ENCODE data around the gene PRRG3. TPM values are rescaled to one million over a fixed set of nuclear protein-coding genes. Genes with fewer than 3 reads are reported as not detected.

The PRRG3 gene
- total RNA-seq, 2 donors from 2014 or later: 0.05 to 0.96 TPM

- H3K9ac ChIP-seq (ENCODE audit: low read depth in 2 of 2, low read length in 2 of 2): no peak overlapping the region
- no peak for TF ChIP-seq CTCF (IDR thresholded peaks at IDR 0.05)
- no peak for DNase-seq
- no peaks in the 10 kb centered on the region for H3K4me1 ChIP-seq
- H3K27me3 ChIP-seq: no peaks in the 10 kb centered on the region
- H3K27ac ChIP-seq: no peak overlapping the region
- no peak overlapping the region for H3K4me3 ChIP-seq
- H3K9me3 ChIP-seq: no peaks in the 10 kb centered on the region
- H3K36me3 ChIP-seq: no peaks in the 10 kb centered on the region
- intact Hi-C loops (cut with DNase I): no loop called here
These were observed 41.4 kb downstream of the PRRG3 start for GRCh38 chrX:151736685-151737084.

GRCh38 chrX:151737494-151737893 is 42.2 kb downstream of the PRRG3 start:
- H3K4me3 ChIP-seq: no peak overlapping the region
- H3K4me1 ChIP-seq: no peaks in the 10 kb centered on the region
- intact Hi-C loops (cut with DNase I): no loop called here
- no peaks in the 10 kb centered on the region for H3K36me3 ChIP-seq
- no peaks in the 10 kb centered on the region for H3K9me3 ChIP-seq
- no peak for TF ChIP-seq CTCF (IDR thresholded peaks at IDR 0.05)
- no peak overlapping the region for H3K9ac ChIP-seq (ENCODE audit: low read depth in 2 of 2, low read length in 2 of 2)
- H3K27me3 ChIP-seq: no peaks in the 10 kb centered on the region
- H3K27ac ChIP-seq: no peak overlapping the region
- DNase-seq: no peak

GRCh38 chrX:151738751-151739150 is 43.5 kb downstream of the PRRG3 start:
- Histone ChIP-seq H3K9me3 (no peaks in the 10 kb centered on the region), H3K4me3 (no peak overlapping the region), H3K36me3 (no peaks in the 10 kb centered on the region), H3K27ac (no peak overlapping the region), H3K27me3 (no peaks in the 10 kb centered on the region), H3K9ac (ENCODE audit: low read depth in 2 of 2, low read length in 2 of 2) (no peak overlapping the region), H3K4me1 (no peaks in the 10 kb centered on the region)
- no peak for DNase-seq
- TF ChIP-seq CTCF (IDR thresholded peaks at IDR 0.05): no peak
- intact Hi-C loops (cut with DNase I): no loop called here

- Histone ChIP-seq H3K9me3 (no peaks in the 10 kb centered on the region), H3K4me1 (no peaks in the 10 kb centered on the region), H3K9ac (ENCODE audit: low read depth in 2 of 2, low read length in 2 of 2) (no peak overlapping the region), H3K4me3 (no peak overlapping the region), H3K27ac (no peak overlapping the region), H3K27me3 (no peaks in the 10 kb centered on the region), H3K36me3 (no peaks in the 10 kb centered on the region)
- intact Hi-C loops (cut with DNase I): no loop called here
- TF ChIP-seq CTCF (IDR thresholded peaks at IDR 0.05): no peak
- DNase-seq: no peak
These were observed 46.3 kb downstream of the PRRG3 start for GRCh38 chrX:151741606-151742005.

- Histone ChIP-seq H3K4me1 (no peaks in the 10 kb centered on the region), H3K4me3 (no peak overlapping the region), H3K27me3 (no peaks in the 10 kb centered on the region), H3K27ac (no peak overlapping the region), H3K9me3 (no peaks in the 10 kb centered on the region), H3K9ac (ENCODE audit: low read depth in 2 of 2, low read length in 2 of 2) (no peak overlapping the region), H3K36me3 (no peaks in the 10 kb centered on the region)
- intact Hi-C loops (cut with DNase I): no loop called here
- no peak for DNase-seq
- TF ChIP-seq CTCF (IDR thresholded peaks at IDR 0.05): no peak
These were observed 47.1 kb downstream of the PRRG3 start for GRCh38 chrX:151742311-151742710.
